HL-60 (cell line): ENCODE results near the gene BMPER.

Experiments used
- DNase-seq, 2 experiments: peaks; one replicate each; pipeline ENCODE4 v3.0.0-alpha.2; 2010 to 2020; ENCODE audit warnings: low read depth in 1 of 2, low spot score in 1 of 2
- H3K27ac ChIP-seq: fragments of 250-450 bp; sonication (Bioruptor Pico); replicated peaks from 2 replicates; pipeline ENCODE4 v1.5.1; 2020; ENCODE audit warnings: mild to moderate bottlenecking, moderate library complexity
- H3K27me3 ChIP-seq: fragments of 250-450 bp; sonication (Bioruptor Pico); 2 replicates; pipeline ENCODE4 v1.5.1; 2021; ENCODE audit warnings: mild to moderate bottlenecking, moderate library complexity; ENCODE audit not compliant: insufficient read depth, poor library complexity, severe bottlenecking
- H3K4me3 ChIP-seq: replicated peaks from 2 replicates; pipeline ENCODE4 v1.5.1; 2011; ENCODE audit warnings: mild to moderate bottlenecking, control low read depth, low read length; ENCODE audit not compliant: insufficient read depth
- CTCF ChIP-seq: IDR thresholded peaks from one replicate; pipeline ENCODE4 v1.5.1; 2011; ENCODE audit warnings: low read length, control low read depth, inconsistent platforms; ENCODE audit not compliant: insufficient read depth
- GABPA ChIP-seq: IDR thresholded peaks from 2 replicates; pipeline ENCODE4 v1.6.1; 2012; ENCODE audit warnings: low read depth
- POLR2AphosphoS5 ChIP-seq: IDR thresholded peaks from 2 replicates; pipeline ENCODE4 v1.6.1; 2012; ENCODE audit warnings: low read depth
- REST ChIP-seq: IDR thresholded peaks from 2 replicates; pipeline ENCODE4 v1.6.1; 2012; ENCODE audit warnings: low read depth; ENCODE audit not compliant: insufficient replicate concordance
- SPI1 ChIP-seq: IDR thresholded peaks from 2 replicates; pipeline ENCODE4 v1.6.1; 2012; ENCODE audit warnings: low read depth, mild to moderate bottlenecking, borderline replicate concordance

BMPER gene

GRCh38 chr7:34081935-34082334 lies 176.6 kb downstream of the BMPER start:
- H3K27ac ChIP-seq, result no peak overlapping the region
- no peak for DNase-seq
- TF ChIP-seq CTCF (no peak), SPI1 (no peak), REST (no peak), GABPA (no peak), POLR2AphosphoS5 (no peak)
- no peaks in the 10 kb centered on the region for H3K27me3 ChIP-seq
- H3K4me3 ChIP-seq, result no peak overlapping the region

- no peak overlapping the region for H3K27ac ChIP-seq
- TF ChIP-seq CTCF, result no peak
- TF ChIP-seq SPI1, result no peak
- no peak for TF ChIP-seq GABPA
- no peak for TF ChIP-seq REST
- no peak for TF ChIP-seq POLR2AphosphoS5
- no peak for DNase-seq
- H3K4me3 ChIP-seq, result no peak overlapping the region
- no peaks in the 10 kb centered on the region for H3K27me3 ChIP-seq
Measured at GRCh38 chr7:34083440-34083839, 178.1 kb downstream of the BMPER start.

- no peak for DNase-seq
- no peak for TF ChIP-seq SPI1
- no peak for TF ChIP-seq REST
- TF ChIP-seq GABPA, result no peak
- no peak for TF ChIP-seq CTCF
- TF ChIP-seq POLR2AphosphoS5, result no peak
- no peak overlapping the region for H3K4me3 ChIP-seq
- no peaks in the 10 kb centered on the region for H3K27me3 ChIP-seq
- H3K27ac ChIP-seq, result no peak overlapping the region
Measured at GRCh38 chr7:34084651-34085050, 179.3 kb downstream of the BMPER start.
